ENCODE measurements around the gene BEST1. TPM values are rescaled to one million over a fixed set of nuclear protein-coding genes. Genes with fewer than 3 reads are reported as not detected.

Gene BEST1
- total RNA-seq, 4 donors from 2014 or later, result 3.0 to 4.0 (median 3.4) TPM

DNA sequence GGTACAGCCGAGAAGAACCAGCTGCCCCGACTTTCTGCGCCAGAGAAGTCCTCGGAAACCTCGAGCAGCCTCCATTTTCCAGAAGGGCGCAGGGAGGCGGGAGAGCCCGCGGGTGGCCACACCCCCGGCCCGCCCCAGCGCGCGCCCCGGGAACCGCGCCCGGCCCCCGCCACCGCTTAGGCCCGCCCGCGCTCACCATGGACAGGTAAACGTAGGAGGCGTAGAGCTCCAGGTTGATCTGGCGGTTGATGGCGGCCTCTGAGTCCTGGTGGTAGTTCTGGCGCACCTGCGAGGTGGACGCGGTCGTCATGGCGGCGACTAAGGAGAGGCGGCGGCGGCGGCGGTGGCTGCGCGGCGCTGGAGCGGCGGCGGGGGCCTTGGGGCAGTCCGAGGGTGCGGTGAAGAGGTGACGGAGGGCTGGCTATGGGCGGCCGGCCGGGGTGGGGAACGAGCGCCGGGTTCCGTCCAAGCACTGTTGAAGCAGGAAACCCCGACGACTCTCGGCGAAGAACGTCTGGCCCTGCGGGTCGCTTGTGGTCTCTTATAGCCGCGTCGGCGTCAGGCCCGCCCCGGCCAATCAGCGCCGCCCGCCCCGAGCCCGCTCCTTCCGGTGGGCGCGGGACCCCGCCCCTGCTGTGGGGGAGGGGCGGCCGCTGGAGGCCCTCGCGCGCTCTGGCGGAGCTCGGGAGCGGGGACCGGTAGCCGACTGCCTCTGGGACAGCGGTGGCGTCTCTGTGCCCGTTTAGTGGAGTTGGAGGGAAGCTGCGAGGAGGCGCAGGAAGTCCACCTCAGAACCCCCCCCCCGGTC lies 17.2 kb downstream of the BEST1 start, which contains the start of gene FTH1:
Gene FTH1 (minus strand): TSS at position 519 of the 808 bp plus-strand sequence. CDS start 209 bp downstream, at position 310.
- peak; percentile 100 for TF ChIP-seq POLR2AphosphoS5 (IDR thresholded peaks at IDR 0.05)
- no peak for TF ChIP-seq EP300 (IDR thresholded peaks at IDR 0.05)
- TF ChIP-seq POLR2A (IDR thresholded peaks at IDR 0.05), result peak; percentile 100
- TF ChIP-seq, protein P1, sequence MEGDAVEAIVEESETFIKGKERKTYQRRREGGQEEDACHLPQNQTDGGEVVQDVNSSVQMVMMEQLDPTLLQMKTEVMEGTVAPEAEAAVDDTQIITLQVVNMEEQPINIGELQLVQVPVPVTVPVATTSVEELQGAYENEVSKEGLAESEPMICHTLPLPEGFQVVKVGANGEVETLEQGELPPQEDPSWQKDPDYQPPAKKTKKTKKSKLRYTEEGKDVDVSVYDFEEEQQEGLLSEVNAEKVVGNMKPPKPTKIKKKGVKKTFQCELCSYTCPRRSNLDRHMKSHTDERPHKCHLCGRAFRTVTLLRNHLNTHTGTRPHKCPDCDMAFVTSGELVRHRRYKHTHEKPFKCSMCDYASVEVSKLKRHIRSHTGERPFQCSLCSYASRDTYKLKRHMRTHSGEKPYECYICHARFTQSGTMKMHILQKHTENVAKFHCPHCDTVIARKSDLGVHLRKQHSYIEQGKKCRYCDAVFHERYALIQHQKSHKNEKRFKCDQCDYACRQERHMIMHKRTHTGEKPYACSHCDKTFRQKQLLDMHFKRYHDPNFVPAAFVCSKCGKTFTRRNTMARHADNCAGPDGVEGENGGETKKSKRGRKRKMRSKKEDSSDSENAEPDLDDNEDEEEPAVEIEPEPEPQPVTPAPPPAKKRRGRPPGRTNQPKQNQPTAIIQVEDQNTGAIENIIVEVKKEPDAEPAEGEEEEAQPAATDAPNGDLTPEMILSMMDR (IDR thresholded peaks at IDR 0.05), result peak in 1 of 4 experiments; percentile 17
- Histone ChIP-seq H3K4me1 (peaks cover 9 to 77% (median 35%) of the 10 kb centered on the region in 3 donors), H3K4me3 (peak within 1 kb of the TSS; percentile 88 to 92), H3K9me3 (no peaks in the 10 kb centered on the region), H3K27ac (peak within 1 kb of the TSS; percentile 91 to 99 (median 98)), H3K36me3 (peaks cover 0 to 36% of the 10 kb centered on the region in 2 donors), H3K27me3 (no peaks in the 10 kb centered on the region)
- WGBS, 2 donors (ENCODE audit: low coverage in 1 of 2), result 0% methylated on average over 5 of the region's 93 CpGs; no CpG with 5 or more reads in 1 of the 2 donors
- peak; percentile 77 for ATAC-seq

DNA sequence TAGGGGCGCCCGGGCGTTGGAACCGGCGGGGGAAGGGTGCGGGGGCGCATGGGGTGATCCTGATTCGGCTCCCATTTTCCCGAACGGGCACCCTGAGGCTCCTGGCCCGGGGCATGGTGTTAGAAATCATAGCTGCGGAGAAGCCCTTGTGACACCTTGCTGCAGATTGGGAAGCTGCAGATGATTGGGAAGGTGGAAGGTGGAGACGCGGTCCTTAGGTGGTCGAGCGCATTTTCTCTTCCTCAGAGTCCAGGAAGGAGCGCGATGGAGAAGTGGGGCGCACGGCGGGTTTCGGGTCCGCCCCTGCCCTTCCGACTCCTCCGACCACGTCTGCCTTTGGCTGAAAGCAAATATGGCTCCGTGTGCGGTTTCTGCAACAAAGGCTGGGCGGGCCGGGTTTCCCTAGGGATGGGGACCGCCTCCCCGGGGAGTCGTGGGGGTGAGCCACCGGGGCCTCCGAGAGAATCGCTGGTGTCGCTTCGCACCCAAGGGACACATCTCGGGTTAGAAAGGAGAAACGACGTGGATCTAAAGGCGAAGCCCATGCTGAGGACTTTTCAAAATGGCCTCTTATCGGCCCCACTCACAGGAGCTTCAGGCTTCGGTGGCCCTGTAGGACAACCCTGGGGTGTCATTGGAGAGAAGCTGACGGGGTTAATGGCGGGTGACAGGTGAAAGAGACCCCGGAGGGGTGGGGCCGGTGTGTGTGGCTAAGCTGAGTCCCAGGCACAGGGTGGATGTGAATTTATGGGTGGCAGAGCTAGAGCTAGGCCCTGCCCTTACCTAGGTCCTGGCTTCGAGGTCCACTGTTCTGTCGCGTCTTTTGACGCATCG lies 18.0 kb downstream of the BEST1 start:
- peak overlapping the region; percentile 88 to 92 for H3K4me3 ChIP-seq
- no peaks in the 10 kb centered on the region for H3K9me3 ChIP-seq
- TF ChIP-seq POLR2AphosphoS5 (IDR thresholded peaks at IDR 0.05), result no peak
- TF ChIP-seq, protein P1 (IDR thresholded peaks at IDR 0.05), result no peak
- no peak for TF ChIP-seq POLR2A (IDR thresholded peaks at IDR 0.05)
- no peak for TF ChIP-seq EP300 (IDR thresholded peaks at IDR 0.05)
- no peak for ATAC-seq
- no peaks in the 10 kb centered on the region for H3K27me3 ChIP-seq
- H3K4me1 ChIP-seq, result peaks cover 13 to 77% (median 38%) of the 10 kb centered on the region in 3 donors
- peaks cover 0 to 31% of the 10 kb centered on the region in 2 donors for H3K36me3 ChIP-seq
- WGBS, 2 donors (ENCODE audit: low coverage in 1 of 2), result 0 to 5% methylated on average over 4 to 15 of the region's 53 CpGs
- peak overlapping the region; percentile 91 to 99 (median 98) for H3K27ac ChIP-seq

DNA sequence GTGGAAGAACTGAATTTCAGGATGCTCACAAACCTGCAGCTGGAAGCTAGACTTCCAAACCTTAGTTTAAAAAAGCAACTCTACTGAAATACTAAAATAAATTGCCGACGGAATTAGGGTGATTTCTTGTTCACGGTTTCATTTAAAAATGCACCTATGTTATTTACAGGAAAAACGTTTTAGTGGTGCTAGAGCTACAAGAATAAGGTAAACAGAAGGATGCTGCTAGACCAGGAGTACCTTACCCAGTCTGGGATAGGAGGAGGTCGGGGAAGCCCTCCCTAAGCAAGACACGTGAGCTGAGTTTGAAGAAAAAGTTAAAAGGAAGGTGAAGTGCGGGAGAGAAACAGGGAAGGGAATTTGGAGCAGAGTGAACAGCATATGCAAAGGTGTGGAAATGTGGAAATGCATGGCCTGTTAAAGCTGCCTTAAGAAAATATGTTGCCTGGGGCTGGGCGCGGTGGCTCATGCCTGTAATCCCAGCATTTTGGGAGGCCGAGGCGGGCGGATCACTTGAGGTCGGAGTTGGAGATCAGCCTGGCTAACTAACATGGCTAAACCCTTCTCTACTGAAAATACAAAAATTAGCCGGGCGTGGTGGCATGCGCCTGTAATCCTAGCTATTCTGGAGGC lies 18.7 kb downstream of the BEST1 start:
- Histone ChIP-seq H3K4me3 (peak overlapping the region in 1 of 2 donors; percentile 92), H3K27me3 (no peaks in the 10 kb centered on the region), H3K36me3 (peaks cover 0 to 24% of the 10 kb centered on the region in 2 donors), H3K4me1 (peaks cover 20 to 77% (median 44%) of the 10 kb centered on the region in 3 donors), H3K27ac (peak overlapping the region; percentile 91 to 99 (median 98)), H3K9me3 (no peaks in the 10 kb centered on the region)
- no peak for TF ChIP-seq EP300 (IDR thresholded peaks at IDR 0.05)
- TF ChIP-seq POLR2A (IDR thresholded peaks at IDR 0.05), result no peak
- no peak for TF ChIP-seq POLR2AphosphoS5 (IDR thresholded peaks at IDR 0.05)
- TF ChIP-seq, protein P1 (IDR thresholded peaks at IDR 0.05), result no peak
- WGBS, 2 donors (ENCODE audit: low coverage in 1 of 2), result 83 to 86% methylated on average over 5 to 11 of the region's 16 CpGs
- ATAC-seq, result no peak

DNA sequence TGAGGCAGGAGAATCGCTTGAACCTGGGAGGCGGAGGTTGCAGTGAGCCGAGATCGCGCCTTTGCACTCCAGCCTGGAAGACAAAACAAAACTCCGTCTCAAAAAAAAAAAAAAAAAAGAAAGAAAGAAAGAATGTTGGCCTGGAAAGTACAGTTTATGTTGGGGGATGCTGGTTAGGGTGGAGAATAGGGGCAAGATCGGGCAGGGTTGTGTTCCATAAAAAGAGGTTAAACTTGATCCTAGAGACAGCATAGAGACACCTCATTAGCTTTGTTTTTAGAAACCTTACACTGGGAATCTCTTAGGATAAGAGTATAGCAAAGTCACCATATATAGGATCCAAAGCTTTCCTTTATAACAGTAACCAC lies 19.2 kb downstream of the BEST1 start:
- TF ChIP-seq EP300 (IDR thresholded peaks at IDR 0.05) (no peak), POLR2A (IDR thresholded peaks at IDR 0.05) (no peak), POLR2AphosphoS5 (IDR thresholded peaks at IDR 0.05) (no peak)
- TF ChIP-seq, protein P1 (IDR thresholded peaks at IDR 0.05), result no peak
- H3K4me1 ChIP-seq, result peaks cover 23 to 77% (median 43%) of the 10 kb centered on the region in 3 donors
- no peak for ATAC-seq
- peak overlapping the region in 1 of 2 donors; percentile 92 for H3K4me3 ChIP-seq
- no peaks in the 10 kb centered on the region for H3K9me3 ChIP-seq
- H3K27ac ChIP-seq, result peak overlapping the region; percentile 35 to 99 (median 95)
- no peaks in the 10 kb centered on the region for H3K27me3 ChIP-seq
- peaks cover 0 to 19% of the 10 kb centered on the region in 2 donors for H3K36me3 ChIP-seq
- 44 to 68% methylated on average over 4 of the region's 7 CpGs for WGBS, 2 donors (ENCODE audit: low coverage in 1 of 2)

Data from gastroesophageal sphincter (tissue), 4 donors.